GM12874 (cell line): ENCODE results near the gene SMYD3.

Experiments
- TF ChIP-seq, protein P1 (sequence below): IDR thresholded peaks from 2 replicates; pipeline ENCODE4 v1.5.1; 2011; ENCODE audit warnings: low read depth, mild to moderate bottlenecking, control low read depth, low read length, moderate library complexity; ENCODE audit not compliant: insufficient read depth

SMYD3 gene

DNA sequence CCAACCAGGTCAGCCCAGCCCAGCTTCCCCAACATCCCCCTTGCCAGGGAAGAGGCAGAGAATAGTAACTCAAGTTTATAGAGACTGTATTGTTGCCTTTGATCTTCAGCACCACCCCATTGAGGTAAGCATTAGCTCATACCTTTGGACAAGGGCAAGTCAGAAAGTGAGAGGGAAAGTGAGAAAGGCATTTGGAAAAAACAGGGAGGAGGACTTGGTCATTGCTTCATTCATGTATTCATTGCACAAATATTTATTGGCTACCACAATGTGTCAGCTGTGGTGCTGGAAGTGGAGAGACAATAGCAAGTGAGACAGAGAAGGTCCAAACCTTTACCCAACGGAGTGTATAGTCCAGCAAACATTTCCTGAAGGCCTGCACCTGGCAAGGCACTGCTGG lies 791.1 kb downstream of the SMYD3 start:
- TF ChIP-seq, protein P1, sequence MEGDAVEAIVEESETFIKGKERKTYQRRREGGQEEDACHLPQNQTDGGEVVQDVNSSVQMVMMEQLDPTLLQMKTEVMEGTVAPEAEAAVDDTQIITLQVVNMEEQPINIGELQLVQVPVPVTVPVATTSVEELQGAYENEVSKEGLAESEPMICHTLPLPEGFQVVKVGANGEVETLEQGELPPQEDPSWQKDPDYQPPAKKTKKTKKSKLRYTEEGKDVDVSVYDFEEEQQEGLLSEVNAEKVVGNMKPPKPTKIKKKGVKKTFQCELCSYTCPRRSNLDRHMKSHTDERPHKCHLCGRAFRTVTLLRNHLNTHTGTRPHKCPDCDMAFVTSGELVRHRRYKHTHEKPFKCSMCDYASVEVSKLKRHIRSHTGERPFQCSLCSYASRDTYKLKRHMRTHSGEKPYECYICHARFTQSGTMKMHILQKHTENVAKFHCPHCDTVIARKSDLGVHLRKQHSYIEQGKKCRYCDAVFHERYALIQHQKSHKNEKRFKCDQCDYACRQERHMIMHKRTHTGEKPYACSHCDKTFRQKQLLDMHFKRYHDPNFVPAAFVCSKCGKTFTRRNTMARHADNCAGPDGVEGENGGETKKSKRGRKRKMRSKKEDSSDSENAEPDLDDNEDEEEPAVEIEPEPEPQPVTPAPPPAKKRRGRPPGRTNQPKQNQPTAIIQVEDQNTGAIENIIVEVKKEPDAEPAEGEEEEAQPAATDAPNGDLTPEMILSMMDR = no peak

DNA sequence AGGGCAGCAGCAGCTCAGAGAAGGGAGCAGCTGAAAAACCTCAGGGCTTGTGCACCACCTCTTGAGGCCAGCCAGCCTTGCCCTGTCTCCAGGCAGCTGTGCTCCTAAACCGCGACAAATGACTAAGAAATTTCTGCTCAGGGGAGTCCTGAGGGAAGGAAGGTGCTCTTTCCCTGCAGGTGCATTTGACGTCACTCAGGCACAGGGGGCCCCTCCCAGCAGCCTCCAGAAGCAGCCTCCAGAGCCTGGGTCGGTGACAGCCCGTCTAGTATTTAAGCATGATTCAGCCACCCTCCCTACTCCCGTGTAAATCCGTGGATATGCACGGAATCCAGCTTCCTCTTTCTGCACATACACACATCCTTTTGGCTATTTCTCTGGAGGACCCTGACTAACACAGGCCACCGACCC lies 791.8 kb downstream of the SMYD3 start:
- TF ChIP-seq, protein P1 = no peak

DNA sequence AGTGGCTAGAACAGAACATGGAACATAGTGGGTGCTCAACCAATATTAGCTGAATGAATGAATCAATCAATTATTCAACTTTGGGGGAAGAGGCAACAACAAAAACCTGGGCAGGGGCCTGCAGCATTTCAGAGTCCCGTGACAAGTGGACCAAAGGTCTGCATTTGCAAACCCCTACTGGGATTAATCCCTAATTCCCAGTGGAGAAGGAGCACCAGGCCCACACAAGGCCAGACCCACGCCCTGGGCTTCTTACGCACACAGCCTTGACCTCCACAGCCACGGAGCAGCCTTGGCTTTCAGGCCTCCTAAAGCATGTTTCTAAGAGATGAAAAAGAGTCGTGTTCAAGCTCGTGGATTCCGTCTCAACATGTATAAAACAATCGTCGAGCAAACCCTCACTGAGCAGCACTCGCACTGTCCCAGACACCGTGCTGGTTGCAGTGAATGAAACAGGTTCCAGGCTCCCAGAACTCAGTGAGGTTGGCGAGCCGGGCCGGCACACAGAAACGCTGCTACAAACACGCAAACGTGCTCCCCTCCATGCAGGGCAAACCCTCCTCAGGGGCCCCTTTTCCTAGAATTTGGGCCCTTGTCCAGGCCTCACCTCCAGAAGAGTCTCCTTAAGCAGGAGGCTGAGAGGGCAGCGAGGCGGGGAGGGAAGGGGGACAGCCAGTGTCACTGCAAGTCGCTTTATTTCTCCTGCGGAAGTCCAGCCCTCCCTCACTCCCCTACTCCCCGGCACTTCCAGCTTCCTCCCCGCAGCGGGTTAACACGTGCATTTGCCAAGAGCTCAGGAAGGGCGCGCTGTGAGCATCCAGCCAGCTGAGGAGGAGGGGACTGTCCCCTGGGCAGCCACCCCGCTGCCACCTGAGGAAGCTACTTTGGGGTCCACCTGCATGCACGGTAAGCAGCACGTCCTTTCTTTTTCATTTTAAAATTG lies 795.8 kb downstream of the SMYD3 start:
- TF ChIP-seq, protein P1 = no peak

DNA sequence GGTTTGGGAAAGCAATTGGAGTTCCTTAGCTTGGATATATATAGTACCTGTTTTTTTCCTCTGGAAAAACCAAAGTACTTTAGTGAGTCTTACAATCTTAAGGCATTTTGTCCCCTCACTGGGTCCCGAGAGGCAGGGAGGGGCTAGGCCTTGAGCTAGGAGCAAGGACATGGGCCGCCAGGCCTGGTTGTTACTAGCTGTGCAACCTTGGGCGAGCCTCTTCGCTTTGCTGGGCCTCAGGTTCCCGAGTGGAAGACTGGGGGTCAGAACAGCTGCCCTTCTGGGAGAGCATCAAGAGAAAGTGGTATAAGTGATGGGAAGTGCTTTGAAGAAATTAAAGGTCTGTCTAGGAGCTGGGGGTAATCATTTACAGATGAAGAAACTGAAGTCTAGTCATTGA lies 799.1 kb downstream of the SMYD3 start:
- TF ChIP-seq, protein P1 = no peak

DNA sequence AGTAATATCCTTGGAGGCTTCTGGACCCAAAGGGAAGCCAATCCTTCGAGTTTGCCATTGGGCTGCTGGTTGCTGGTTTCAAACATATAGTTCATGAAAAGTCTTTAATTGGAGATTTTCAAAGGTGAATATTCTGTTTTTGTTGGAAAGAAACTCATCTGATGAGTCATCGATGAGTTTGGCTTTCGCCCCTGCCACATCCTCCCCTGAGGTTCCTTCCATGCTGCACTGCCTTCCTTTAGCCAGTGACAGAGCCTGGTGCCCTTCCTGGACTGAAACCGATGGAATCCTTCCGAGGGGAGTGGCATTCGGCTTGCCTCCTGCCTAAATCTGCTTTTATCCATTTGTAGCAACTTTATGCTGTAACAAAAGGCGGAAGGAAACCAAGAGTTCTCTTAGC lies 802.3 kb downstream of the SMYD3 start:
- TF ChIP-seq, protein P1 = no peak

DNA sequence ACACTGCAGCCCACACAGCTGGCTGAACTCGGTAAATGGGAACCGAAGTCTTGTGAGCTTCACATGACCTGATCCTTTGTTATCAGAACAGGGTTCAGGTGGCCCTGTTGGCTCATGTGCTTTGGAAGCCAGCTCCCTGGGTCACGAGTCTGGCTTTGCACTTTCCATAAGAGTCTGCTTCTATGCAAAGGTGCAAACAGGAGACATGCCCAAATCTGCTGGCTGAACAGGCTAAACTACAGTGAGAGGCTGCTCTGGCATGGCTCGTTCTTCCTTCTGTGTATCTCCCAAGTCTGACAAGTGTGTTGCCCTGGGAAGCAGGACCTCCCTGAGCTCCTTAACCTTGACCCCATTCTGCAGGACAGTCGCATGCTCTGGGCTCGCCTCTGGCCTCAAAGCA lies 802.7 kb downstream of the SMYD3 start:
- TF ChIP-seq, protein P1 = no peak

DNA sequence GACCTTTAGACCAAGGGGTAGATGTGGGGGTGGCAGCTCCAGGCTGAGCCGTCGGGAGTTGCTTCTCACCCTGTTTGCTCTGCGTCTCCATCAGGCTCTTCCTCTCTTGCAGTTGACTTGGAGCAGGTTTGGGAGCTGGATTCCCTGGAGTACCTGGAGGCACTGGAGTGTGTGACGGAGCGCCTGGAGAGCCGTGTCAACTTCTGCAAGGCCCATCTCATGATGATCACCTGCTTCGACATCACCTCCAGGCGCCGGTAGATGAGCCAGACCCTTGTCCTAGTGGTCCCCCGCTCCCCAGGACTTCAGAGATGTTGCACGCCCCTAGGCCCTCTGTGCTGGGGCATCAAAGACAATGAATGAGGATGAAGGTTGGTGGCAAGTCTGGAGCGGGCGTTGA lies 804.7 kb downstream of the SMYD3 start:
- TF ChIP-seq, protein P1 = no peak
